Placental pericyte (primary cell): ENCODE results near the gene CCDC57. TPM values are rescaled to one million over a fixed set of nuclear protein-coding genes. Genes with fewer than 3 reads are reported as not detected.

Source experiments
- total RNA-seq: library from RNA; depleted of rRNA; stranded (reverse); fragments of >200 nt; gene quantifications from 2 replicates; pipeline ENCODE4 v1.2.3, GENCODE V29; 2012

The CCDC57 gene
- 24.5 and 28.9 TPM in 2 replicates for total RNA-seq

GRCh38 chr17:82212331-82213250 is at the start of gene CCDC57:
CCDC57 (minus strand) TSS chr17:82212842; CDS start chr17:82201944, 10,898 bp downstream.

GRCh38 chr17:82228842-82229697 is 16.4 kb upstream of the CCDC57 start, which contains the start of gene SLC16A3:
SLC16A3 (plus strand) TSS chr17:82229042; CDS start chr17:82236009, 6,967 bp downstream.

GRCh38 chr17:82098169-82098938 is 114.3 kb downstream of the CCDC57 start, which contains the start of gene FASN:
FASN (minus strand) TSS chr17:82098236; CDS start chr17:82096445, 1,791 bp downstream.

GRCh38 chr17:82065638-82066303 is 146.9 kb downstream of the CCDC57 start, which contains the start of gene DUS1L:
DUS1L (minus strand) TSS chr17:82065804; CDS start chr17:82065059, 745 bp downstream.

GRCh38 chr17:82051776-82052637 is 160.6 kb downstream of the CCDC57 start, which contains the start of the genes GPS1 and RFNG:
GPS1 (plus strand) TSS chr17:82051898; CDS start chr17:82051932, 34 bp downstream.
RFNG (minus strand) TSS chr17:82051811; CDS start chr17:82051766, 45 bp downstream.

Other genes starting within 250 kb of the CCDC57 start
- gene ASPSCR1, start 235.2 kb downstream of the CCDC57 start, total RNA-seq, result 31.4 and 38.1 TPM in 2 replicates
- 22.5 and 48.7 TPM in 2 replicates for gene CENPX, start 190.0 kb downstream of the CCDC57 start, total RNA-seq
- 14.9 and 30.1 TPM in 2 replicates for gene LRRC45, start 189.5 kb downstream of the CCDC57 start, total RNA-seq
- gene RAC3, start 181.2 kb downstream of the CCDC57 start, total RNA-seq, result 7.9 and 9.2 TPM in 2 replicates
- gene DCXR, start 175.1 kb downstream of the CCDC57 start, total RNA-seq, result 32.2 and 43.5 TPM in 2 replicates
- gene RFNG, start 161.0 kb downstream of the CCDC57 start, total RNA-seq, result 44.1 and 76.8 TPM in 2 replicates
- 110 and 187 TPM in 2 replicates for gene GPS1, start 160.9 kb downstream of the CCDC57 start, total RNA-seq
- gene DUS1L, start 147.0 kb downstream of the CCDC57 start, total RNA-seq, result 74.6 and 105 TPM in 2 replicates
- 165 and 359 TPM in 2 replicates for gene FASN, start 114.6 kb downstream of the CCDC57 start, total RNA-seq
- 347 and 438 TPM in 2 replicates for gene SLC16A3, start 16.2 kb upstream of the CCDC57 start, total RNA-seq
- gene CSNK1D, start 60.9 kb upstream of the CCDC57 start, total RNA-seq, result 58.4 and 58.6 TPM in 2 replicates
- gene CD7, start 104.8 kb upstream of the CCDC57 start, total RNA-seq, result 0.66 TPM in 1 of 2 replicates, not detected in the other
- 15.2 and 36.3 TPM in 2 replicates for gene SECTM1, start 120.9 kb upstream of the CCDC57 start, total RNA-seq
- gene TEX19, start 146.4 kb upstream of the CCDC57 start, total RNA-seq, result not detected in 2 replicates
- gene UTS2R, start 158.9 kb upstream of the CCDC57 start, total RNA-seq, result not detected in 2 replicates
- gene HEXD, start 205.5 kb upstream of the CCDC57 start, total RNA-seq, result 6.0 and 12.0 TPM in 2 replicates
- gene OGFOD3, start 205.7 kb upstream of the CCDC57 start, total RNA-seq, result 32.8 and 38.9 TPM in 2 replicates
- 60.4 and 66.7 TPM in 2 replicates for gene CYBC1, start 237.9 kb upstream of the CCDC57 start, total RNA-seq
- 37.2 and 45.1 TPM in 2 replicates for gene NARF, start 245.9 kb upstream of the CCDC57 start, total RNA-seq